Stimulated activated CD4-positive, alpha-beta T cell treated with anti-CD3 and anti-CD28 coated beads, Interleukin-1b, Interleukin-23, amount 100 ng/mL, for 4 hours (primary cell): ENCODE results near the gene TICAM1.
"Not testable (repeated sequence)": the region's sequence is repeated elsewhere in the genome, so short reads cannot be mapped to it uniquely, and the experiment has no call there.

Experiments
- DNase-seq, 2 donors: peaks; one replicate each; pipeline ENCODE4 v3.0.0-alpha.2; 2020; ENCODE audit warnings: low read depth in 2 of 2

The TICAM1 gene

DNA sequence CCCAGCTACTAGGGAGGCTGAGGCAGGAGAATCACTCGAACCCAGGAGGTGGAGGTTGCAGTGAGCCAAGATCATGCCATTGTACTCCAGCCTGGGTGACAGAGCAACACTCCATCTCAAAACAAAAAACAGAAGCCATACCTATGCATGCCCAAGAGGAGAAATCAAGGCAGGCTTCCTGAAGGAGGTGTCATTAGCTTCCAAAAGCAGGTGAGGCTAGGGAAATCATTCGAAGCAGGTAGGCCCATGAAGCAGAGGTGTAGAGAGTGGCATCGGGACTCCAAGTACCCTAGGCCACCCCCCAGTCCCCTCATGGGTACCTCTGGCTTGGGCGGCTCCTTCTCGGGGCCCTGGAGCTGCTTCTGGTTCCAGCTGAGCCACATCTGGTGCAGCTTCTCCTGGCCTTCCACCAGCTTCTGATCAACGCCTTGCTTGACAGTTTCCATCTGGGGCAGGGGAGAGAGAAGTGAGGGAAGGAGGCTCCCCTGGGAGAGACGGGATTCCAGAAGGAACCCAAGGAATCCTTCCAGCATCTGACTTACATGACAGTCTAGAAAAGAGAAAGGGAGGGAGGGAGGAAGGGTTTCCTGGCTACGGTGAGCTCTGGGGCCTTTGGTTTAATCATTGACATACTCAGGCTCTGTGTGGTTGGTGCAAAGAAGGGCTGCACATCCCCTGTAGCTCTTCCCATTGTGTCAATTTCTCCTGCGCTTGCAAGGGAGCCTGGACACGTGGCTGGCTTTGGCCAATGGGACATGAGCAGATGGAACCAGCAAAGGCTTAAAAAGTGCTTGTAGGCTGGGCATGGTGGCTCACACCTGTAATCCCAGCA, 13.1 kb upstream of the TICAM1 start:
- no peak for DNase-seq

DNA sequence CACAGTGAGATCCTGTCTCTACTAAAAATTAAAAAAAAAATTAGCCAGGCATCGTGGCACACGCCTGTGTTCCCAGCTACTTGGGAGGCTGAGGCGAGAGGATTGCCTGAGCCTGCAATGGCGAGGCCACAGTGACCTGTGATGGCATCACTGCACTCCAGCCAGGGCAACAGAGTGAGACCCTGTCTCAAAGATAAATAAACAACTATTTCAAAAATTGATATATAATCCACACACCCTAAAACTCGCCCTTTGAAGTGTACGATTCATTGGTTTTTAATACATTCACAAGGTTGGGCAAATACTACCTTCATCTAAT, 12.1 kb upstream of the TICAM1 start:
- DNase-seq: no peak

GRCh38 chr19:4839192-4839591, 7.7 kb upstream of the TICAM1 start:
- DNase-seq: no peak

- no peak for DNase-seq
Observed at GRCh38 chr19:4832776-4833175, 1.3 kb upstream of the TICAM1 start.

DNA sequence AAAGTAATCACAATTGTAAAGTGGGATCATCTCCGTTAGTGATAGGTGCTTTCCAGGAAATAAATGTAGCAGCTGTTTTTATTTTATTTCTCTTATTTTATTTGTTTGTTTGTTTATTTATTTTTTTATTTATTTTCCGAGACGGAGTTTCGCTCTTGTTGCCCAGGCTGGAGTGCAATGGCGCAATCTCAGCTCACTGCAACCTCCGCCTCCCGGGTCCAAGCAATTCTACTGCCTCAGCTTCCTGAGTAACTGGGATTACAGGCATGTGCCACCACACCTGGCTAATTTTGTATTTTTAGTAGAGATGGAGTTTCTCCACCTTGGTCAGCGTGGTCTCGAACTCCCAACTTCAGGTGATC, 448 bp upstream of the TICAM1 start:
- not testable (repeated sequence) for DNase-seq

DNA sequence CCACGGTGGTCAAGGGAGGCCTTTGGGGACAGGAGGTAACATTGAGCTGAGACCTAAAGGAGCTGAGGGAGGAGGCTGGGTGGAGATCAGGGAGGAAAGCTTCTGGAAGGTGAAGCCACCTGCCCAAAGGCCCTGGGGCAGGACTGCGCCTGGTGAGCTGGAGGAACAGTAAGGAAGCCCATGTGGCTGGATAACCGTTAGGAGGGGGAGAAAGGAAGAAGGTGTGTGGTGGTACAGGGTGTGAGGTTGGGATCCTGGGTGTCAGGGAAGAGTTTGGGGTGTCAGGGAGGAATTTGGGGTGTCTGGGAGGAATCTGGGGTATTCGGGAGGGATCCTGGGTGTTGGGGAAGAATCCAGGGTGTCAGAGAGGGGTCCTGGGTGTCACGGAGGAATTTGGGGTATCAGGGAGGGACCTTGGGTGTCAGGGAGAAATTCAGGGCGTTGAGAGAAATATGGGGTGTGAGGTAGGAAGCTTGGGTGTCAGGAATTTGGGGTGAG, 695 bp downstream of the TICAM1 start:
- no peak for DNase-seq

DNA sequence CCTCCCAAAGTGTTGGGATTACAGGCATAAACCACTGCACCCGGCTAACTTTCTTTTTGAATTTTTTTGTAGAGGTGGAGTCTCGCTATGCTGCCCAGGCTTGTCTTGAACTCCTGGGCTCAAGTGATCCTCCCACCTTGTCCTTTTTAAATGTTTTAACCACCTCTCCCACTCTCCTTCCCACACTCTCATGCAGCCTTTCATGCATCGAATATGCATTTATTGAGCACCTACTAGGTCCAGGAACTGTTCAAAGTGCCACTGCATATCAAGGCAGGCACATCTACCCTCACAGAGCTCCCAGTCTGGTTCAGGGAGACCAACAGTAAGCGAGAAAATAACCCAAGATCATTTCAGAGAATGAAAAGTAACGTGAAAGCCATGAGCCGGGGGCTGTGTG, 1.2 kb downstream of the TICAM1 start:
- DNase-seq: no peak

DNA sequence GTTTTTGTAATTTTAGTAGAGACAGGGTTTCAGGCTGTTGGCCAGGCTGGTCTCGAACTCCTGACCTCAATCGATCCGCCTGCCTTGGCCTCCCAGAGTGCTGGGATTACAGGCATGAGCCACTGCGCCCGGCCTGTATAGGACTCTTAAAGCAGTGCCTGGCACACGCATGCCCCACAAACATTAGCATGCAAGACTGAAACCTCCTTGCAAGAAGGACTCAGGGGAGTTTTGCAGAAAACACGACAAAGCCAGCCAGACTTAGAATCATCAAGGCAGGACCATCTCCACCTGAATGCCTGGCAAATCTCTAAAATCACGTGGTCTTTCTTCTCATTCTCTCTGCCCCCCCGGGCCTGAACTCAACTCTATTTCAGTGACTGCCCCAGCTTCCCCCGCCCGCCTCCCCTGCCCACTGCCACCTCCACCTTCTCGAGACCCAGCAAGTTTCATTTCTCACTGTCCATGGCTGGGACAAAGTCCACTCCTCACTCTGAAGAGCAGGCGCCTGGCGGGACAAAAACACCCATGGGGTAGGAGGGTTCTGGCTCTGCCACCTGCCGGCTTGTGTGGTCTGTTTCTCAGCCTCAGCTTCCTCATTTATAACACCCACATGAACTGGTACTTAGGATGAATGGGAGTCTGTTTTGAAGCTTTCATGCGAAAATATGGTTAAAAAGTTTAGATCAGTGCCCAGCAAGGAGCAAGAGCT, 2.4 kb downstream of the TICAM1 start:
- no peak for DNase-seq

GRCh38 chr19:4823577-4823976, 7.9 kb downstream of the TICAM1 start:
- DNase-seq: no peak

GRCh38 chr19:4822354-4822753, 9.2 kb downstream of the TICAM1 start:
- not testable (repeated sequence) for DNase-seq

GRCh38 chr19:4821265-4821664, 10.2 kb downstream of the TICAM1 start:
- DNase-seq: no peak

DNA sequence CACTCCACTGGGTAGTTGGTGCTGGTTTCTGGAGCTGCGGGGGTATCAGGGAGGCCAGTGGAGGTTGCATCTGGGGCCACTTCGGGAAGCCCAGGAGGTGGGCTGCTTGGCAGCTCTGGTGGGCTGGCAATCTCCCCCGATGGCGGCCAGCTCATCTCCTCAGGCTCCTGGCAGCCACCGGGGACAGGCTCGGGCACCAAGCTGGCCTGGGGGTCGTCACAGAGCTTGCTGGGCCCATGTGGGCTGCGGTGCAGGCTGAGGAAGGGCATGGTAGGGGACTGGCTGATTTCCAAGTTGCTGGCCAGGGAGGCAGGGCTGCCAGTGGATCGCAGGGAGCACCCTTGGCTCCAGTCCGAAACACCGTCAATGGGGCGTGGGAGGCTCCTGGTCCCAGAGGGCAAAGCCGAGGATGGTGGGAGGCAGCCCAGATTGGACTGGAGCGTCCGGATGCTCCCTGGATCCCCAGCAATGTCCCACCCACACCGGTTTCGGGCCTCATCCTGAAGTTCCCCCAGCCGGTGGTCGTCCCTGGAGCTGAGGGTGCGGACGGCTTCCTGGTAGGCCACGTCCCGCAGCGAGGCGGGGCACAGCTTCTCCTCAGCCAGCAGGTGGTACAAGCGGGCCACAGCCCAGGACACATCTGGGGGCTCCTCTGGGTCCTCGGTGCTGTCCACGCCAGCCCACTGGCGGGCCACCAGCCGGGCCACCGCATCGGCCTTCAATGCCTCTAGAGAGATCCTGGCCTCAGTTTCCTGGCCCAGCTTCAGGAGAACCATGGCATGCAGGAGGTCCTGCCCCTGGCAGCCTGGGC, 13.8 kb downstream of the TICAM1 start:
- DNase-seq: no peak

DNA sequence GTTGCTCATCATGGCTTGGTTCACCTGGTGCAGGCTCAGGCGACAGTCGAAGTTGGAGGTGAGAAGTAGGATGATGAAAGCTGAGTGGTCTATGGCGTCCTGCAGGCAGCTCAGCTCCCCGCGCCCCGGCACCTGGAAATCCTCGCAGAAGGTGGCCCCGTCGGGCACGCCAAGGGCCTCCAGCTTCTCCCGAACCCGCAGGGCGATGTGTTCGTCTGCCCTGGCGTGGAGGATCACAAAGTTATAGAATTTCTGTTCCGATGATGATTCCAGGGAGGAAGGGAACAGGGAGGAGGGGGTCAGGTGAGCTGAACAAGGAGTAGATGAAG, 14.6 kb downstream of the TICAM1 start:
- DNase-seq: no peak

DNA sequence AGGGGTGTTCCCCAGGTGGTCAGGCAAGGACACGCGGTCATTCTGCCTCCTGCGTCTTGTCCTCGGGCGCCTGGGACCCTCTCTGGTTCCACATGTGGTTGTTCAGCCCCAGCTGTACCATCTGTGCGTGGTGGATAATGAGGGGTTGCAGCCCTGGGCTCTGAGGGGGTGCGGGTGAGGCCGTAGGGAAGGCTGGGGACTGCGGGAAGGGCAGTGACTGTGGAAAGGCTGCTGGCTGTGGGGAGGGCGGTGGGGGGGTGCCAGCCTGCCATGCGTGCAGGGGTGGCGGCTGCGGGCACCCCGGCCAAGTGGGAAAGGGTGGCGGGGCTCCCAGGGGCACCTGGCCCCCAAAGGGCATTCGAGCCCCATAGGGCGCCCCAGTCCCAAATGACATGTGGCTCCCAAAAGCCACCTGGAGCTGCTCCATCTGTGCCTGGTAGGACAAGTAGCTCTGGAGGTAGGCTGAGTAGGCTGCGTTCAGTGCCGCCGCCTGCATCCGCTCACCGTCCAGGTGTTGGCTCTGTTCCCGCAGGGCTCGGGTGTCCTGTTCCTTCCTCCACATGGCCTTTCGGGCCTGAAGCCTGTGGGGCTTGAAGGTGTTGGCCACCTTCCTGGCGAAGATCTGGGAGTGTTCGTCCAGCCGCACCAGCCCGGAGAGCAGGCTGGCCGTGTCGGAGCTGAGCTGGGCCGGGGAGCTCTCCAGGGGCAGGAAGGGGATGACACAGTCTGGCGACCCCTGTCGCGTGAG, 15.1 kb downstream of the TICAM1 start:
- no peak for DNase-seq

GRCh38 chr19:4815426-4816201, 15.9 kb downstream of the TICAM1 start:
- DNase-seq: peak; percentile 59 to 65

GRCh38 chr19:4814625-4815425, 16.7 kb downstream of the TICAM1 start:
- DNase-seq: no peak

DNA sequence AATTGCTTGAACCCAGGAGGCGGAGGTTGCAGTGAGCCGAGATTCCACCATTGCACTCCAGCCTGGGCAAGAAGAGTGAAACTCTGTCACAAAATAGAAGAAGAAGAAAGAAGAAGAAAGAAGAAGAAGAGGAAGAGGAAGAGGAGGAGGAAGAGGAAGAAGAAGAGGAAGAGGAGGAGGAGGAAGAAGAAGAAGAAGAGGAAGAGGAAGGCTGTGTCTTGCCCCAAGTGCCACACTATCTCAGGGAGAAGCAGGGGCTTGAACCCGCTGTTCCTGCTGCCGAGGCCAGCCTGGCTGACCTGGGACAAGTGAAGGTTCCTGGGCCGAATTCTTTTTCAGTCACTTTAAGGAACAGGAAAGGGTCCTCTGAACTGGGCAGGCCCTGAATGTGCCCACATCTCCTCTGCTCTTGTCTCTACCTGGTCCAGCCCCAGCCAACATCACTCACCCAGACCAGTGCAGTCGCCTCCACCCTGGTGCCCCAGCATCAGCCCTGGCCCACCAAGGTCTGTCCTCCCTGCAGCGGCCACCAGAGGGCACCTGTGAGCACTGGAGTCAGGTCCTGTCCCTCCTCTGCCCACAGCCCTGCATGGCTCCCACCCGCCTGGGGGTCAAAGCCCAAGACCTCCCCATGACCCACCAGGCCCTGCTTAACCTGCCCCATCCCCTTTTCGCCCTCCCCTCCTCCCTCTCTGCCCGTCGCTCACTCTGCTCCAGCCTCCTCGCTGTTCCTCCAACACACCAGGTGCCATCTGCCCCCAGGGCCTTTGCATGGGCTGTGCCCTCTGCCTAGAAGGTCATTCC, 20.0 kb downstream of the TICAM1 start:
- DNase-seq: peak; percentile 89 to 93

- no peak for DNase-seq
Observed at GRCh38 chr19:4807188-4807587, 24.3 kb downstream of the TICAM1 start.

DNA sequence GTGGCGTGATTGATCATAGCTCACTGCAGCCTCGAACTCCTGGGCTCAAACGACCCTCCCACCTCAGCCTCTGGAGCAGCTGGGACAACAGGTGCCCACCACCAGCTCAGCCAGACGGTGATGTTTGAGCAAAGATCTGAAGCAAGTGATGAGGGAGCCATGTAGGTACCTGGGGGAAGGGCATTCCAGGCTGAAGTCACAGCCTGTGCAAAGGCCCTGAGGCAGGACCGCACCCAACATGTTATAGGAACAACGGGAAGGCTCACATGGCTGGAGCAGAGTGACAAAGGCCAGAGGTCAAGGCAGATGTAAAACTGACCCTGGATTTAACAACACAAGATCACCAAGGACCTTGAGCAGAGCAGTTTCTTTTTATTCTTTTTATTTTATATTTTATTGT, 25.1 kb downstream of the TICAM1 start:
- DNase-seq: no peak
